Epithelial cell of proximal tubule (primary cell): ENCODE results near the gene KCNB1. TPM values are rescaled to one million over a fixed set of nuclear protein-coding genes. Genes with fewer than 3 reads are reported as not detected.

Source experiments
- DNase-seq: peaks from one replicate; pipeline ENCODE4 v3.0.0-alpha.2; 2011; ENCODE audit warnings: low read depth
- H3K4me3 ChIP-seq: 2 replicates; pipeline ENCODE4 v1.5.1; 2011; ENCODE audit warnings: low read depth, mild to moderate bottlenecking, low read length
- total RNA-seq: library from RNA; depleted of rRNA; stranded (reverse); fragments of >200 nt; gene quantifications from 2 replicates; pipeline ENCODE4 v1.2.3, GENCODE V29; 2015
- TF ChIP-seq, protein P1 (sequence below): conservative IDR thresholded peaks from 2 replicates; pipeline ENCODE4 v1.5.1; 2012; ENCODE audit warnings: low read depth, mild to moderate bottlenecking, low read length

The KCNB1 gene
- not detected in 2 replicates for total RNA-seq

DNA sequence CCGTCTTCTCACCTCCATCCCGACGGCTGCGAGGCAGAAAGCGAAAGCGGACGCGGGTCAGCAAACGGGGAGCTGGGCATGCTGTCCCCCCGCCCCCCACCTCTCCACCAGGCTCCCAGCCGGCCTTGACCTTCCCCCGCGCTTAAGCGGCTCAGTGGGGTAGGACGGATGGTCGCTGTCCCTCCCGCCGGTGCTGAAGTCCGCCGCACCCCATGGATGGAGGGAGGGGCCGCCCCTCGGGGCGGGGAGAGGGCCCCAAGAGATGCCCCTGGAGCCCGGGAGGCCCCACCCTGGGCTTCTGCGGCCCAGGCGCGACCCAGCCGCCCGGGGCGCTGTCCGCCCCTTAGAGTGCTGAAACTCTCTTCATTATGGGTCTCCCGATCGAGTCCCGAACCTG, at the start of gene KCNB1:
Gene KCNB1, minus strand, starts transcription at position 48 of the 397 bp plus-strand sequence. CDS start 188 bp downstream, outside the sequence.
- TF ChIP-seq, protein P1, sequence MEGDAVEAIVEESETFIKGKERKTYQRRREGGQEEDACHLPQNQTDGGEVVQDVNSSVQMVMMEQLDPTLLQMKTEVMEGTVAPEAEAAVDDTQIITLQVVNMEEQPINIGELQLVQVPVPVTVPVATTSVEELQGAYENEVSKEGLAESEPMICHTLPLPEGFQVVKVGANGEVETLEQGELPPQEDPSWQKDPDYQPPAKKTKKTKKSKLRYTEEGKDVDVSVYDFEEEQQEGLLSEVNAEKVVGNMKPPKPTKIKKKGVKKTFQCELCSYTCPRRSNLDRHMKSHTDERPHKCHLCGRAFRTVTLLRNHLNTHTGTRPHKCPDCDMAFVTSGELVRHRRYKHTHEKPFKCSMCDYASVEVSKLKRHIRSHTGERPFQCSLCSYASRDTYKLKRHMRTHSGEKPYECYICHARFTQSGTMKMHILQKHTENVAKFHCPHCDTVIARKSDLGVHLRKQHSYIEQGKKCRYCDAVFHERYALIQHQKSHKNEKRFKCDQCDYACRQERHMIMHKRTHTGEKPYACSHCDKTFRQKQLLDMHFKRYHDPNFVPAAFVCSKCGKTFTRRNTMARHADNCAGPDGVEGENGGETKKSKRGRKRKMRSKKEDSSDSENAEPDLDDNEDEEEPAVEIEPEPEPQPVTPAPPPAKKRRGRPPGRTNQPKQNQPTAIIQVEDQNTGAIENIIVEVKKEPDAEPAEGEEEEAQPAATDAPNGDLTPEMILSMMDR, result no peak
- peak within 1 kb of the TSS; percentile 16 for H3K4me3 ChIP-seq
- no peak for DNase-seq

DNA sequence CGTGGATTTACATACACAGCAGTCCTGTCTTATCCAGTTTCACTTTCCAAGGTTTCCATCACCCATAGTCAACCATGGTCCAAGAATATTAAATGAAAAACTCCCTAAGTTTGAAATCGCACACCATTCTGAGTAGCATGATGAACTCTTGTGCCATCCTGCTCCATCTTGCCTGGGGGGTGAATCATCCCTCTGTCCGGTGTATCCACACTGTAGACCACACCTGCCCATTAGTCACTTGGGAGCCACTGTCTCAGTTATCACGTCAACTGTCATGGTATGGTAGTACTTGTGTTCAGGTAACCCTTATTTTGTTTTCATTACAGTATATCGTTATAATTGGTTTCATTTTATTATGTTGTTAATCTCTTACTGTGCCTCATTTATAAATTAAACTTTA, 47.0 kb upstream of the KCNB1 start:
- TF ChIP-seq, protein P1, result no peak
- no peak overlapping the region for H3K4me3 ChIP-seq
- DNase-seq, result no peak

- TF ChIP-seq, protein P1, result no peak
- H3K4me3 ChIP-seq, result no peak overlapping the region
- no peak for DNase-seq
Observed at GRCh38 chr20:49526568-49526967, 44.1 kb upstream of the KCNB1 start.

DNA sequence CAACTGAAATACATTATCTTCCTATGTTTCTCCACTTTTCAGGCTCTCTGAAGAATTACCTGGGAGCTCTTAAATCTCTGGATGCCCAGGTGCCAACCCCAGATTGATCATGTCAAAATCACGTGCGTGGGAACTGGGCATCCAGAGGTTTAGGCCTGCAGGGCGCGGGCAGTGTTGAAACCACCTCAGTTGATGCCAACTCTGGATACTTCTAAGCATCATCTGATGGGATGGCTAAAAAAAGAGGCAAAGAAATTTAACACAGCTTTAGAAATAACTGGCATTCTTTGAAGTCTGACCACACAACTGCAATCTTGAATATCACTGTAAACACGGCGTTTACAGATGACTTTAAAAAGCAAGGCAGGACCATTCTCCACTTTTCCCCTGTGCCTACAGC, 43.6 kb upstream of the KCNB1 start:
- no peak overlapping the region for H3K4me3 ChIP-seq
- no peak for DNase-seq
- TF ChIP-seq, protein P1, result no peak

DNA sequence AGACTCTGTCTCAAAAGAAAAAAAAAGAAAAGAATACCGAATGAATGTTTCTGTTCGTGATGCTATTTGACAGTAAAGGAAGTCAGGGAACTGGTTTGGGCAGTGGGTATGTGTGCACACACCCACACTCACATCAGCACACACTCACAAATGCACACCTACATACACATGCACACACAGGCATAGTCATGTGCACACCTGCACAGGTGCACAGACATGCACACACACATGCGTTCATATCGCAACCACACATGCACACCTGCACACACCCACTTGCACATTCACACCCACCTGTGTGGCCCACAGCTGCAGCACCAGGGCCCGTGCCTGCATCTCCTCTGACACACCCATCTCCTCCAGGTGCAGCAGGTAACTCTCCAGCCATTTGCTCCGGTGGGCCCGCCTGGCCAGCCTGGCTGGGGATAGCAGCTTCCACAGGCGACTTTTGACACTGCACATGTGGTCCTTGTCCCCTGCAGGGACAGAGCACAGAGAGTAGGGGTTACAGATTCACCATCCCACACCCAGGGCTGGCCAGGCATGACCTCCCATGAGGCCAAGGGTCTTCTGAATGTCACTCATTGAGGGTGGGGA, 41.4 kb upstream of the KCNB1 start:
- no peak overlapping the region for H3K4me3 ChIP-seq
- TF ChIP-seq, protein P1, result no peak
- no peak for DNase-seq

- TF ChIP-seq, protein P1, result no peak
- no peak overlapping the region for H3K4me3 ChIP-seq
- DNase-seq, result no peak
Observed at GRCh38 chr20:49521356-49521755, 38.9 kb upstream of the KCNB1 start.

GRCh38 chr20:49519777-49520359, 37.4 kb upstream of the KCNB1 start:
- DNase-seq, result no peak
- TF ChIP-seq, protein P1, result no peak
- no peak overlapping the region for H3K4me3 ChIP-seq
